Stimulated activated CD8-positive, alpha-beta memory T cell treated with anti-CD3 and anti-CD28 coated beads, Interleukin-15, amount 100 ng/mL, for 4 hours (primary cell): ENCODE results near the gene SALL3.

Experiments
- DNase-seq, 2 donors: peaks; one replicate each; pipeline ENCODE4 v3.0.0-alpha.2; 2020; ENCODE audit warnings: low read depth in 2 of 2

The SALL3 gene

DNA sequence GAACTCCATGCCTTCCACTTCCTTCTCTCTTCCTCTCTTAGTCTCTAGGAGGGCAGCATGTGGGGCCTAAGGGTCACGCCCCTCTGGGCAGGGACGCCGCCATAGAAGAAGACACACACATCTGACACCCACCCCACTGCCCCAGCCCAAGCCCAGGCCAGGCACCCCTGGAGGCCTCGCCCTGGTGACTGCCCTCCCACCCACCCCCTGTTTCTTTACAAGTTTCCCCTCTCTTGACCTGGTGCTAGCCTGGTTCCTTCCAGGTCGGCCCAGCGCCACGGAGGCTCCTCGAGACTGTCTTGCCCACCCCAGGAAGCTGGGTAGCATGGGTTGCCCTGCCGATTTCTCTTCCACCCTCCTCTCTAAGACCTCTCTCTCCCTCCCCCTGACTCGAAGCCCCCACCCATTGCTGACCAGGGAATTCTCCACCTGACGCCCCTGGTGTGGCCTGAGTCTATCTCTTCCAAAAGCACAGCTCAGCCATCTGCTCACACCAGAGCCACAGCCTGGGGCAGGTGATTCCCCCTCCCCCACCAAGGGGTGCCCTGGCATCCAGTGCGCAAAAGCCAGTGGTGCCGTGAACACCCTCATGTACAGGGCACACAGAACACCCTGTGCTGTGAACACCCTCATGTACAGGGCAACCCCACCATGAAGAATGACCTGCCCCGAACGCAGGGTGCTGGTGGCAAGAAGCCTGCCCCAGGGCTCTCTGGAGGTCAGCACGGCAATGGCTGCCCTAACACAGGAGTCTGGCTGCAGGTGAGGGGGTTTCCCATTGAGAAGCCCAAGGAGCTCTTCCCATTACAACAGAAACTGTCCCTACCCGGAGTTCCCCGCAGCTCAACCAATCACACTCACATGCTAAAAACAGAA is 13.5 kb upstream of the SALL3 start:
- DNase-seq, result no peak

DNA sequence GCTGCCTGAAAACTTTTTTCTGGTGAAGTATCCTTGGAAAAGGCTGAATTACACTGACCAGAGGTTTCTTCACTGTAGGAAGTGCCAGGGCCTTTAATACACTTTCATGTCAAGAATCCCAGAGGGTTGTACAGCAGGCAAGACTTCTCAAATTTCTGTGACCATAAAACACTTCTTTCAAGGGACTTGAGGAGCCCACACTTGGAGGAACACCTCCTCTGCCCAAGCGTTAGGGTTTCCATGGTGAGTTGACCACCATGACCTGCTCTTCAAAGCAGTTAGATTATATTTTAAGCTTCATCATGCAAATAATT is 12.9 kb upstream of the SALL3 start:
- DNase-seq, result no peak

DNA sequence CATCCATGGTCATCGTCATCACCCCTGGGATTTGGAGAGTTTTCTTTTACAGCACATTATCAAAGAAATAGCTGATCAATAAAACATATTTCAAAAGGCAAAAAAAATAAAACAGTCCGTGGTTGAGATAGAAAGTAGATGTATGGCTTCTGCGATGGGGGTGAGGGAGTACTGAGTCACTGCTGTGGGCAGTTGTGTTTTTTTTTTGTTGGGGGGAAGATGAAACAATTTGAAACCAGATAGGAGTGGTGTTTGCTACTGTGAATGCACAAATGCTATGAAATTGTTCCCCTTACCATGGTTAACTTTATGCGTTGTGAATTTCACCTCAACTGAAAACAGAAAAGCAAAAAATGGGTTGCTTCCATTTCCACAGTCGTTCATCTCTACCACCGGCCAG is 11.9 kb upstream of the SALL3 start:
- no peak for DNase-seq

DNA sequence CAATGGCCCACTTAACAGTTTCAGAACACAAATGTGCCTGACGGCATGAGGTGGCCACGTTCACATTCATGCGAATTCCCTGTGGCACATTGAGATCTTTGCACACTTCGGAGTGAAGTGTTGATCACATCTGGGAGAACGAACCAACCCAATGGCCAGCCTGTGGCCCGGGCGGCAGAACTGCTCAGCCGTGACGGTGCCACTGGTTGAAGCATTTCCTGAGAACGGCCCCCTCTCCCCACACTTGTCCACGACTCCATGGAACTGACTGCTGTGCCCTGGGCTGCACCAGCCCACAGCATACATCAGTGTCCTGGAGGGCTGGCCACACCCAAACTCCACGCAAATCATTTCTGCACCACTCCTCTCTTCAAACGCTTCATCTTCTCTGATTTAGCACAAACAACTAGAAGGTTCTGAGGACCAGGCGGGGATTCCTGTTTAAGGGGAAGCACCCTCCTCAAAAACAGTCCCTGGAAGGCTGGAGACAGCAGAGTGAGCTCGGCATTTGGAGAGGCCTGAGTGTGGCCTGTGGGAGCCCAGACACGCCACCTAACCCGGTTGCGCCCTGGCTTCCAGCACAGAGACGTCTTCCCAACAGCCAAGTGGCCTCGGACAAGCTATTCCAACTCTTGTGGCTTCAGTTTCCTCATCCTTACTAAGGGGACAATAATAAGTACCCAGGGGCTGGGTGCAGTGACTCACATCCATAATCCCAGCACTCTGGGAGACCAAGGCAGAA is 9.9 kb upstream of the SALL3 start:
- DNase-seq, result no peak

DNA sequence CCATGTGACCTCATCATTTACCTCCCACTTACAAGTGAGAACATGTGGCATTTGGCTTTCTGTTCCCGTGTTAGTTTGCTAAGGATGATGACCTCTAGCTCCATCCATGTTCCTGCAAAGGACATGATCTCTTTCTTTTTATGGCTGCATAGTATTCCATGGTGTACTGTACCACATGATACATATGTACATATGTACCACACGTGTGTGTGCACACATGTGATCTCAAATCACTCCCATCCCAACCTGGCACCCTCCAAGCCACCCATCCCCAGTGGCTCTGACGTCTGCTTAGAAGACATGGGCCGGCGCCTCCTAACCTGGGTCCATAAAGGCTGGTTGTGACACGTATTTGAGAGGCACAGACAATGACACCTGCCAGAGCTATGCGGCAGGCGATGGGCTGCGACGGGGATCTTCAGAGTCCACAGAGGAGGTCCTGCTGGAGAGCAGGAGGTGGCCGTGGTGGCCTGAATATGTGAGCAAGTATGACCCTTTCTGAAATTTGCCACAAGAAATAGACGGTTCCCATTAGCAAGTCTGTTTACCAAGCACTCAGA is 8.8 kb upstream of the SALL3 start:
- no peak for DNase-seq

DNA sequence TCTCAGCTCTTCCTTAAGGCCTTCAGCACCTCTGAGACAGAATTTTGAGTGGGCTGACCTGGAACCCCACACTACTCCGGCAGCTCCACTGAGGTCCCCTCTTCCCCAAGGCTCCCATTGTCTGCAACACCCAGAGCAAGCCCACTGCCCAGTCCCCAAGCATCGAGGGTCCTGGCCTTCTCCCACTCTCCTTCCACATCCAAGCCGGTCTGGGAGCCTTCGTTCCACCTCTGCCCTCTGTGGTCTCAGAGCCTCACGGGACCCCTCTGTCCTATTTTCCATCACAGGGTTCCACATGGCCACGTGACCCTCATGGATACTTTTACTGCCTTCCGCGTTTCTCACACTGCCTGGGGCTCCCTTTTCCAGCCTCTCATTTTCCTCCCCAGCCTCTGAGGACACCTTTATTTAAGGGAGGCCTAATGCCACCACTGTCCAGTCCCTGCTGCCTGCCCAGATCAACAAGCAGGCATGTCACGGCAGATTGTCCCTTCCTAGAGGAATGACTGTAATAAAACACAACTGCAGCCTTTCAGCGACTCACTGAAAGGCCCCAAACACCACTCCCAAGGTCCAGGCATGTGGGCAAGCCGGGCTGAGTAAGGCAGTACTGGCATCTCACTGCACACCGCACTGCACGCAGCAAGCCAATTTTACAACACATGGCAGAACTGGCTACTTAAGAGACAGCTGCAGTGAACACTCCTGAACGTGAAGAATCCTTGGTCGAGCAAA is 7.9 kb upstream of the SALL3 start:
- no peak for DNase-seq

DNA sequence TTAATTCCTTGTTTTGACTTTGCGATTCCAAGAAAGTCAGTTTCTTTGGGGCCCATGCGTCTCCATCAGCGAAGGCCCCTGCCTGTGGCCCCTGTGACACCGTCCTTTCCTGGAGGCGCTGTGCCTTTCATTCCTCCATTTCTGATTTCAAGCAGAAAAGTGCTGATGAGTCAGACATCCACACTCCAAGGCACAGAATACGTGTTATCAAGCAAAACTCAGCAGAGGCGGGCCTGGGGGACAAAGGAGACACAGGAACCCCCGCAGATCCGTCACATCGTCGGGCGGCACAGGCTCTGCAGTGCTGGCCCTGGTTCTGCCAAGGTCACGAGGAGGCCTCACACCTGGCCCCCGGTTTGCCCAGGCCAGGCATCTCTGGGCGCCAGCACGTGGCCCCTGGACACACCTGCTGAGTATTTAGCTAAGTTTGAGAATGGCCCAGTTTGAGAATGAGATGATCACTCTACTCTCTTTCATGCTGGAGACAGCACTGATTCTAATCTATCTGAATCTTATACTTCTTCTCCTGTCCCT is 7.2 kb upstream of the SALL3 start:
- DNase-seq, result no peak

DNA sequence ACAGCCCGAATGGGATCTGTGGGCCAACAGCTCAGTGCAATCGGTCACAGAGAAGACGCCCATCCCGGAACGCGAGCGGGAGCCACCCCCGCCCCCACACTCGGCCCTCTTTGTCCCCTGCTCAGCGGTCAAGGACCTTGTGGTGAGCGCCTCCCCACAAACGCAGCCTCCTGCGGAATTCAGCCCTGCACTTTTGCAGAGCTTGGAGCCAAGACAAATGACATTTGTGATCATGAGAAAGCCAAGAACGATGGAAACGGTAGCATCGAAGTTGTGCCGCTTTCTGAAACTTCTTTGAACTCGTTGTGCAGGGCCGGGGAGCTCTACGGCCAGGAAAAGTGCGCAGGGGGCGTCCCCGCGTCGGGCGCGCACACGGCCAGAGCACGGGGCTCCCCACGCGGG is 6.7 kb upstream of the SALL3 start:
- no peak for DNase-seq

DNA sequence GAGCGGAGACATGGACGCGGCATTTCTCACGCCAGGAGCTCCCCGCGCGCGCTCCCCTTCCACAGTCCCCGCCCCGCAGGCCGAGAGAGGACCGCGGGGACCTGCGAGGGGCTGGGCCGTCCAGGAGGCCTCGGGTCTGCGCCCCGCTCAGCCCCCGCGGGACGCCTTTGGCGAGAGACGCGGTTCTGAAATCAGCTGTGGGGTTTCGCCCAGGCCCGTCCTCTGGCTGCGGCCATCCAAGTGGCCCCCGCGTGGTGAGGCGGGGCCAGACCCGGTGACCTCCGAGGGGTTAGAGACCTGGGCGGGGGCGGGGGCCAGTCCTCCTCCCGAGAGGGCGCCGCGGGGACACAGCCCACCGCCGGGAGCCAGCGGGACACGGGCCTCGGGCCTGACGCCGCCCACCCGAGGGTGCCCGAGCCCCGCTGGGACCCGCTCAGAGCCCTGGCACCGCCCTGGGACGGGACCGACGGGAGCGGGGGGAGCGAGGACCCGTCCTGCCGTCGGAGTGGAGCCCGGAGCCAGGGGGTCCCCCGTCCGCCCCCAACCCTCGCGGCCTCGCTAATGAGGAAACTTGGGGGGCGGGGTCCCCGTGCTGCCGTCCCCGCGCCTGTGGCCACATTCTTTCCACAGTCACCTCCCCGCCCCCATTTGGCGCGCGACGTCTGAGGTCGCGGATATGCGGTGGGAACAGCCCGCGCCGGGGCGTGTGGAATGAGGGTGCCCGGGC is 6.1 kb upstream of the SALL3 start:
- no peak for DNase-seq

DNA sequence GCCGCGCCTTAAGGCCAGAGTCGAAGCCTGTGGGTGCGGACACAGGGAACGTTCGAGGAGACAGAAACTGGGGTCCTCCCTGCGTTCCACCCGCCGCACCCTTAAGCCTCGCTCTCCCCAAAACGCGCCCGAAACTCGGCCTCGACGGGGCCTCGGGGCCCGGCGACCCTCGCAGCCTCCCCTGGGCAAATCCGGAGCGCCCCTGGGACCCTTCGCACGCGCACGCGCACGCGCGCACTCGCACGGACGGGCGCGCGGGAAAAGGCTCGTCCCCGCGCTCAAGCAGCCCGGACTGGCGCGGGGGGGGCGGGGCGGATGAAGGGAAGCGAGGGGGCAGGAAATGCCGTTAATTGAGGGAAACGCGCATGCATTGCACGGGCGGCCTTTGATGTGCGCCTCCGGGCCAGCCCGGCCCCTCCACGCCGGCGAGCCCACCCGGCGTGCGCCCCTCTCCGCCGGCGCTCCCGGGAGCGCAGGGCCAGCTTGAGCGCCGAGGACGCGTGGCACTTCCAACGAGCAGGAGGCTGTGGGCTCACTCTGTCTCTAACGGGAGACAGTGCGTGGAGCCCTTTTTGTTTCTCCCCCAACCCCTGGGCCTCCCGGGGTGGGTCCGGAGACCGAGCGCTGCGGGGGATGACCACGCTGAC is 5.4 kb upstream of the SALL3 start:
- DNase-seq, result no peak

DNA sequence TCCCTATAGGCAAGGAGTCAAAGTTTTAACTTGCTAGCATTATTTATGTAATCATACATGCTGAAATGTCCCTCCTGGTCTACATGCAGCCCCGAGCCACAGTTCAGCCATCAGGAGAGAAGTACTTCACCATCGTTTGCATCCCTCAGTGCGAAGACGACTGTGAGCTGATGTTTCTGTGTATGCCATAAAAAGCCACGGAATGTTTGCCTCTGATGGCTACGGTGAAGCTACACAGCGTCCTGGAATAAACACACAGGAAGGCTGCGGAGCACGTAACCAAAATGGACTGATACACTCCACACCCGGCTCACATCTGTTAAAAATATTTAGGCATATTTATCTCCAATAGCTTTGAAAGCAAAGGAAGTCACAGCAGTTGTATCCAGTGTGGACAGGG is 4.3 kb upstream of the SALL3 start:
- DNase-seq, result no peak

DNA sequence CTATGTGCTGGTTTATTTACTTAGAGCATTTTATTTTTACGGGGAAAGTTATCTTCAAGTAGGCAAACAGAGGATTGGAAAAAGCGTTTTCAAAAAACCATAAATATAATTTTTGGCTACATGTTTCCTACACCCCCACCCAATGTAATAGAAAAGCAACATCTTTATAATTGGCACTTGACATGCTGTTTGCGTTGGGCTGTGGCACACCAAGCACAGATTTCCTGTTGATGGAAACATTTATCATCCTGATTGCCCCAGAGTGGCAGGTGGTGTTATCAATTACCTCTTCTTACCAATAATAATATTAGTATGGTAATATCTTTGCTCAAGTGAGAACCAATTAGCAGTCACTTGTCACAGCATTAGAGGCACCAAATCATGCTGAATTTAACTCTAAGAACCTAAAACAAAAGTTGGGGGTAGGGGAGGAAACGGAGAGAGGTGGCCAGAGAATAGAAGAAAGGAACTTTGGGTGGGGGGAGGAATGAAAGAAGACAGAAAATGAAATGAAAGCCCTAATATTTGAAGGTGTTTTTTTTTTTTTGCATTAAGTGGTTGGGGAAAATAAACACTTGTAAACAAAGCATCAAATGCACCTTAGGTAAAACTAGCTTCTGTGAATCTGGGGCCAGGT is 3.8 kb upstream of the SALL3 start:
- no peak for DNase-seq

DNA sequence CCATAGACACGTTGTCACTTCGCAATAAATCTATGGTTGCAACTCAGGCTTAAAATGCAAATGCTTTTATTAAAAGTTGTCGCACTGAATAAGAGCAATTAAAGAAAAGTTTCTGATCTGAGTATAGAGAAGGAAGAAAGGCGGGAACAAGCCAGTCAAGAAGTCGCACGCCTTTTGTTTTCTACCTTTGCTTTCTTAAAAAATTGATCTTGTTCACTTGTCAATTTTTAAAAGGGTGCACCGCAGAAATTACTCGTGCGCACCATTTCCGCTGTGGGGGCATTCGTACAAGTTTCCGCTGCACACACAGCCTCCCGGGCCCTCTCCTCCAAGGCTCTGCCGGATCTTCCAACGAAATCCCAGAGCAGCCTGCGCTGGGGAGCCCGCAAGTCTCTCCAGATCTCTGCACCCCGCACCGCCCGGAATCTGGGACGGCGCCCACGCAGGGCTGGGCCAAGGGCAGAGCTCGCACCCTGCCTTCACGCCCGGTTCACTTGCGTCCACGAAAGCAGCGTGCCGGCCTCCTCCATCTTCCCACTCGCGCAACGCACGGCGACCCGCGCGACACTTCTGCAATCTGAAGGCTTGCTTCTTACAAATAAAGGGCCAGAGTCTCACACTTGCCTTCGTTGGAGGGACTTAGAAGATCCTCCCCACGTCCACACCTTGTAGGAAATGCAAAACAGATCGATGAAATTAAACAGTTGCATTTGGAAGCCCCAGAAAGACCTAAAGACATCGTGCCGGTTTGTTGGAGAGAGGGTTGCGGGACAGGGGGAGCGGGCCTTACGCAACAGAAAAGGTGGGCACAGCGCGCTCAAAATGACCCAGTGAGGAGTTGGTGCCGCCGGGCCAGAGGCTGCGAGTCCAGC is 2.6 kb upstream of the SALL3 start:
- no peak for DNase-seq

DNA sequence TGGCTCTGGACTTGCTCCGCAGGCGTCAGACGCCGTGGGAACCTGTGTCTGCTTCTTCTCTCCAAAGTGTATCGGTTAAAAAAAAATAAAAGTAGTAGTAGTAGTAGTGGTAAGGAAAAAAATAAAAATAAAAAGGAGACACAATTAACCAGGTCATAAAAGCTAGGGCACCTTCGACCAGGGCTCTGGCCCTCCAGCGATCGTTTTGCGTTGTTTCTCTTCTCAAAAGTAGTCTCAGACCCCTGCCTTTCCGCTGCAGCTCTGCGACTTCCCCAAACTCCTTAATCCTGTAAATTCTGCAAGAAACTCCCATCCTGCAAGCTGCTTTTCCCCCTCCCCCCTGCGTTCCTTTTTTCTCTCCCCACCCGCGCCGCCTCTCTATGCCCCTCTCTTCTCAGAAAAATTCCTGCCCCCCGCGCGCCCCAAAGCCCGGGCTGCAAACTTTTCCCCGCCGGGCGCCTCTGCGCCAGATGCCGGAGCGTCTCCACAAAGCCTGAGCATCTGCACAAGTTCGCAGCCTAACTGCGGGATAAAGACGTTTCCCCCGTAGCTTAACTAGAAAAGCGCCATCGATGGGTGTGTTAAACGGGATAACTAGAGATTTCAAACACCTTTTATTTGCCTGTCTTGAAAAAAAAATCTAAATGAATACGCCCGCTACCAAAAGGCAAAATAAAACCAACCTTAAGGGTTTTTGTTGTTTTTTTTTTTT is 1.8 kb upstream of the SALL3 start:
- DNase-seq, result no peak

DNA sequence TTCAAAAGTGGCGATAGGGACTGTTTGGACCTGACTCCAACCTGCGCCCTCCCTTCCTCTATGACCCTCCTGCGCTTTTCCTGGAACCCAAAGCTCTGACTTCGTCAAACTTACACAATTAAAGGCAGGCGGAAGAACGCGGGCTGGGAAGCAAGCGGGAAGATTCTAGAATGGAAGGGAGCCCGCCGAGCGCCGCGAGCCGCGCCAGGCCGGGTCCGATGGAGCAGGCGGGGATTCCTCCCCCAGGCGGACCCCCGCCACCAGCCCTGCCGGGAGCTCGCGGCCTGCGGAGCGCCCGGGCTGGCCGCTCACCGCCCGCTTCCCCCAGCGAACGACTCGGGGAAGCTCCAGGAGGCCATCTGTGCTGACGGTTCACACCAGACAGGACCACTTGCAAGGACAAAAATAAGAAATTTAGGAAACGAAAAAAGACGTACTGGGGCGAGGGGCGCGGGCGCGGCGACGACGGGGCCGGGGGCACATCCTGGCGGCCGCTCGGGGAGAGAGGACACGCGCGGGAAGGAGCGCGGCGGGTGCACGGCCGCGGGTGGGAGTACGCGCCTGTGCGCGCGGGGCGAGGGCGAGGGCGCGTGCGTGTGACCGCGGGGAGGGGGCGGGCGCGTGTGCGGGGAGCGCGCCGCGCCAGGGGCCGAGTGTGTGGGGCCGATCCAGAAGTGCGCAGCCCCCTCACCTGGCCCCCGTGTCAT is 1.1 kb upstream of the SALL3 start:
- DNase-seq, result no peak

DNA sequence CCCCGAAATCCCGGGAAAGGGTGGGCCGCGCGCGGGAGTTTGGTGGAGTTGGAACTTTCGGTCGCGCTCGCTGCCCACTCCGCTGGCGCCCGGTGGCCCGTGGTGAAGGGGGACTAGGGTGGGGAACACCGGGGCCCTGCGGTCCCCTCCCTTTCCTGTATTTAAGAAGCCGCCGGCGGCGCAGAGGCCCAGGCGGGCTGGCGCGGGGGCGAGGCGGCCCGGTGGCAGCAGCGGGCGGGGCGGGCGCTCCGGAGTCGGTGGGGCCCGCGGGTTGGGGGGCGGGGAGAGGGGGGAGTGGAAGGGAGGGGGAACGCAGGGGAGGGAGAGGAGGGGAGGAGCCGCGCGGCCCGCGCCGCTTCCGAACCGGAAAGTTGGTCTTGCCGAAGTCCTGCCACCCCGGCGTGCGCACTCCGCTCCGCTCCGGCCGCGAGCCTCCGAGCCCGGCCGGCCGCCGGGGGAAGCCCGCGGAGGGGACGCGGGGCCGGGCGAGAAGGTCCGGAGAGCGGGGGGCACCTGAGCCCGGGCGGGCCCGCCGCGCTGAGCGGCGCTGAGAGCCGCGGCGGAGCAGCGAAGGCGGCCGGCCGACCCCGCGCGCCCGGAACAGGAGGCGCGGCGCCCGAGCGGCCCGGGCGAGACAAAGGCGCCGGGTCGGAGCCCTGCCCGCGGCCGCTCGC is 425 bp upstream of the SALL3 start:
- no peak for DNase-seq

DNA sequence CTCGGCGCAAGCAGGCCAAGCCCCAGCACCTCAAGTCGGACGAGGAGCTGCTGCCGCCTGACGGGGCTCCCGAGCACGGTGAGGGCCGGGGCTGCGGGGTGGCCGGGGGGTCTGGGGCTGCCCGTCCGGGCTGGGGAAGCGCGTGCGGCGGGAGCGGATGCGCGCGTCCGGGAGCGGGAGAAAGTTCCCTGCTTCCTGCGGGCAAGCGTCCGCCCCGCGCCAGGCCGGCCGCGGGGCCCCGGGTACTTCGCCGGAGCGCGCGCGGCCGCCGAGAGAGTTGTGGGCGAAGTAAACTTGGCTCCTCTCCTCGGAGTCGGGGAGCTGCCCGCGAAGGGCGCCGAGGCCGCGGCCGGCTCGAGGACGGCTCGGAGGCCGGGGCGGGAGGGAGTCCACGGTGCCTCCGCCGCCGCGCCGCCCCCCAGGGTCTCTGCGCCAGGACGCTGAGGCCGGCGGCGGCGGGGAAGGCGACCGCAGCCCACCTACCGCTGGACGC is 707 bp downstream of the SALL3 start:
- no peak for DNase-seq
